CD14-positive monocyte (primary cell): ENCODE measurements around the gene DUSP9. TPM values are rescaled to one million over a fixed set of nuclear protein-coding genes. Genes with fewer than 3 reads are reported as not detected.
A peak's percentile ranks its signal among the peaks of the same experiment; 100 is the strongest.

Experiments used
- DNase-seq, 3 donors: peaks; one replicate each; pipeline ENCODE4 v3.0.0-alpha.2; 2011 to 2022
- H2AFZ ChIP-seq: 2 replicates; pipeline ENCODE4 v1.6.0; 2012; ENCODE audit warnings: mild to moderate bottlenecking, low read depth, low read length, inconsistent platforms; ENCODE audit not compliant: insufficient read depth, poor library complexity, severe bottlenecking
- H3K27ac ChIP-seq, 2 donors: 1 replicate in 1 of 2; 2 replicates in 1 of 2; pipeline ENCODE4 v1.5.1; 2012 to 2013; ENCODE audit warnings: low read length in 2 of 2, control low read depth in 1 of 2, inconsistent platforms in 1 of 2, low read depth in 1 of 2, mild to moderate bottlenecking in 1 of 2
- H3K27me3 ChIP-seq, 2 donors: one replicate each; pipeline versions ENCODE4 v1.6.0 to v1.6.1; 2011 to 2013; ENCODE audit warnings: low read length in 2 of 2; ENCODE audit not compliant: control insufficient read depth in 2 of 2, insufficient read depth in 2 of 2
- H3K36me3 ChIP-seq, 2 donors: replicated peaks in 1 of 2; 1 replicate in 1 of 2; 2 replicates in 1 of 2; pipeline versions ENCODE4 v1.5.1 to v1.6.1; 2012 to 2013; ENCODE audit warnings: low read length in 2 of 2, control low read depth in 1 of 2, inconsistent platforms in 1 of 2, mild to moderate bottlenecking in 1 of 2; ENCODE audit not compliant: insufficient read depth in 2 of 2, control insufficient read depth in 1 of 2
- H3K4me1 ChIP-seq, 2 donors: 1 replicate in 1 of 2; 2 replicates in 1 of 2; pipeline versions ENCODE4 v1.5.1 to v1.6.1; 2012 to 2013; ENCODE audit warnings: low read length in 2 of 2, control low read depth in 1 of 2, inconsistent platforms in 1 of 2, mild to moderate bottlenecking in 1 of 2, moderate library complexity in 1 of 2; ENCODE audit not compliant: insufficient read depth in 2 of 2, control insufficient read depth in 1 of 2
- H3K4me2 ChIP-seq: replicated peaks from 2 replicates; pipeline ENCODE3; 2012; ENCODE audit warnings: low read length, moderate library complexity, mild to moderate bottlenecking; ENCODE audit not compliant: poor library complexity, severe bottlenecking; ENCODE audit errors: extremely low read depth
- H3K4me3 ChIP-seq, 3 experiments: fragments of 200-600 bp in 1 of 3; sonication (generic) in 1 of 3; replicated peaks in 1 of 3; 1 replicate in 2 of 3; 2 replicates in 1 of 3; pipeline ENCODE4 v1.5.1; 2011 to 2013; ENCODE audit warnings: low read length in 3 of 3, mild to moderate bottlenecking in 3 of 3, control low read depth in 2 of 3, low read depth in 2 of 3, inconsistent platforms in 1 of 3, moderate library complexity in 1 of 3
- H3K79me2 ChIP-seq: 2 replicates; pipeline ENCODE4 v1.6.0; 2012; ENCODE audit warnings: mild to moderate bottlenecking, control low read depth, inconsistent platforms, low read length, moderate library complexity; ENCODE audit not compliant: insufficient read depth
- H3K9ac ChIP-seq: 2 replicates; pipeline ENCODE4 v1.6.0; 2017; ENCODE audit warnings: low read length, mild to moderate bottlenecking; ENCODE audit not compliant: insufficient read depth, poor library complexity, severe bottlenecking
- H3K9me3 ChIP-seq, 2 donors: replicated peaks in 1 of 2; 1 replicate in 1 of 2; 2 replicates in 1 of 2; pipeline versions ENCODE4 v1.5.1 to v1.6.1; 2012 to 2013; ENCODE audit warnings: low read length in 2 of 2, control low read depth in 1 of 2; ENCODE audit not compliant: control insufficient read depth in 1 of 2, insufficient read depth in 1 of 2
- H4K20me1 ChIP-seq: 2 replicates; pipeline ENCODE4 v1.6.0; 2012; ENCODE audit warnings: mild to moderate bottlenecking, low read length, control low read depth, moderate library complexity; ENCODE audit not compliant: insufficient read depth
- H3K27ac Mint-ChIP-seq, 7 donors: one replicate each; pipeline ENCODE4 v1.8.0; 2020; ENCODE audit warnings: mild to moderate bottlenecking in 7 of 7, mixed read lengths in 7 of 7, moderate library complexity in 6 of 7, inconsistent platforms in 2 of 7
- H3K27me3 Mint-ChIP-seq, 3 donors: one replicate each; pipeline ENCODE4 v1.8.0; 2021 to 2022; ENCODE audit warnings: low read depth in 3 of 3, mild to moderate bottlenecking in 3 of 3, mixed read lengths in 3 of 3, moderate library complexity in 3 of 3, inconsistent platforms in 1 of 3
- H3K36me3 Mint-ChIP-seq, 2 donors: one replicate each; pipeline ENCODE4 v1.8.0; 2020; ENCODE audit warnings: mixed read lengths in 2 of 2, inconsistent platforms in 1 of 2, mild to moderate bottlenecking in 1 of 2
- H3K4me1 Mint-ChIP-seq: one replicate; pipeline ENCODE4 v1.8.0; 2020; ENCODE audit warnings: mild to moderate bottlenecking, mixed read lengths
- H3K4me3 Mint-ChIP-seq, 2 donors: one replicate each; pipeline ENCODE4 v1.8.0; 2020; ENCODE audit warnings: mild to moderate bottlenecking in 2 of 2, mixed read lengths in 2 of 2, moderate library complexity in 1 of 2
- H3K9me3 Mint-ChIP-seq, 7 donors: one replicate each; pipeline ENCODE4 v1.8.0; 2020 to 2022; ENCODE audit warnings: mixed read lengths in 7 of 7, mild to moderate bottlenecking in 6 of 7, moderate library complexity in 6 of 7, inconsistent platforms in 2 of 7
- WGBS: methylation state at CpG from one replicate; pipeline ENCODE4 v1.1.5; 2013; ENCODE audit warnings: missing lambda C conversion rate; ENCODE audit not compliant: insufficient coverage; 5-methylcytosine and 5-hydroxymethylcytosine counted together
- intact Hi-C, 2 donors: fragments of 100-400 bp; cut with micrococcal nuclease; formaldehyde crosslinking; loops; one replicate each; pipeline versions ENCODE4 v1.15.0 to v1.15.1; 2023
- polyA plus RNA-seq, 3 donors: library from polyadenylated mRNA; depleted of rRNA in 1 of 3; unstranded in 2 of 3; stranded (reverse) in 1 of 3; fragments of 300-500 nt in 2 of 3; fragments of >200 nt in 1 of 3; fragmentation: Illumina TruSeq in 2 of 3; gene quantifications; 1 replicate in 2 of 3; 2 replicates in 1 of 3; pipeline ENCODE4 v1.2.3, GENCODE V29; 2012 to 2021
- TF ChIP-seq, protein P1 (sequence below): fragments of 200-600 bp; IDR thresholded peaks from one replicate; pipeline ENCODE4 v1.8.0; 2022; ENCODE audit warnings: antibody characterized with exemption, mild to moderate bottlenecking

Gene DUSP9
- polyA plus RNA-seq, 3 donors = not detected

DNA sequence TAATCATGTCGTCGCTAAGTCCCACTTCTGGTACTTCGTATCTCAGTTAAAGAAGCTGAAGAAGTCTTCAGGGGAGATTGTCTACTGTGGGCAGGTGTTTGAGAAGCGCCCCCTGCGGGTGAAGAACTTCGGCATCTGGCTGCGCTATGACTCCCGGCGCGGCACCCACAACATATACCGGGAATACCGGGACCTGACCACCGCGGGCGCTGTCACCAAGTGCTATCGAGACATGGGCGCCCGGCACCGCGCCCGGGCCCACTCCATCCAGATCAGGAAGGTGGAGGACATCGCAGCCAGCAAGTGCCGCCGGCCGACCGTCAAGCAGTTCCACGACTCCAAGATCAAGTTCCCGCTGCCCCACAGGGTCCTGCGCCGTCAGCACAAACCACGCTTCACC, 15.3 kb downstream of the DUSP9 start:
- intact Hi-C loops = loop anchor here in 1 of 2 donors (10.0 kb wide), 2 partner anchors 627 to 717 kb away; no protein-coding TSS in a partner anchor
- H4K20me1 ChIP-seq = no peaks in the 10 kb centered on the region
- no peaks in the 10 kb centered on the region for H3K36me3 Mint-ChIP-seq
- 0% methylated on average over 16 of the region's 31 CpGs for WGBS
- peaks cover 9% of the 10 kb centered on the region for H3K4me1 Mint-ChIP-seq
- H3K27me3 ChIP-seq = peaks cover 22 to 24% of the 10 kb centered on the region in 2 donors
- peaks cover 21 to 70% (median 53%) of the 10 kb centered on the region in 3 donors for H3K27me3 Mint-ChIP-seq
- peak in 2 of 3 donors; percentile 25 to 29 for DNase-seq
- H3K79me2 ChIP-seq = no peaks in the 10 kb centered on the region
- no peak overlapping the region for H3K9ac ChIP-seq
- no peak overlapping the region for H3K27ac Mint-ChIP-seq
- no peak overlapping the region for H3K4me3 ChIP-seq
- H3K27ac ChIP-seq = no peak overlapping the region
- H3K4me3 Mint-ChIP-seq = peak overlapping the region; percentile 34 to 81
- peaks cover 0 to 24% (median 11%) of the 10 kb centered on the region in 7 donors for H3K9me3 Mint-ChIP-seq
- no peaks in the 10 kb centered on the region for H3K4me1 ChIP-seq
- peaks cover 0 to 7% of the 10 kb centered on the region in 2 donors for H3K9me3 ChIP-seq
- no peak overlapping the region for H2AFZ ChIP-seq
- TF ChIP-seq, protein P1, sequence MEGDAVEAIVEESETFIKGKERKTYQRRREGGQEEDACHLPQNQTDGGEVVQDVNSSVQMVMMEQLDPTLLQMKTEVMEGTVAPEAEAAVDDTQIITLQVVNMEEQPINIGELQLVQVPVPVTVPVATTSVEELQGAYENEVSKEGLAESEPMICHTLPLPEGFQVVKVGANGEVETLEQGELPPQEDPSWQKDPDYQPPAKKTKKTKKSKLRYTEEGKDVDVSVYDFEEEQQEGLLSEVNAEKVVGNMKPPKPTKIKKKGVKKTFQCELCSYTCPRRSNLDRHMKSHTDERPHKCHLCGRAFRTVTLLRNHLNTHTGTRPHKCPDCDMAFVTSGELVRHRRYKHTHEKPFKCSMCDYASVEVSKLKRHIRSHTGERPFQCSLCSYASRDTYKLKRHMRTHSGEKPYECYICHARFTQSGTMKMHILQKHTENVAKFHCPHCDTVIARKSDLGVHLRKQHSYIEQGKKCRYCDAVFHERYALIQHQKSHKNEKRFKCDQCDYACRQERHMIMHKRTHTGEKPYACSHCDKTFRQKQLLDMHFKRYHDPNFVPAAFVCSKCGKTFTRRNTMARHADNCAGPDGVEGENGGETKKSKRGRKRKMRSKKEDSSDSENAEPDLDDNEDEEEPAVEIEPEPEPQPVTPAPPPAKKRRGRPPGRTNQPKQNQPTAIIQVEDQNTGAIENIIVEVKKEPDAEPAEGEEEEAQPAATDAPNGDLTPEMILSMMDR = peak; percentile 52
- H3K4me2 ChIP-seq = peak overlapping the region; percentile 4
- no peaks in the 10 kb centered on the region for H3K36me3 ChIP-seq

DNA sequence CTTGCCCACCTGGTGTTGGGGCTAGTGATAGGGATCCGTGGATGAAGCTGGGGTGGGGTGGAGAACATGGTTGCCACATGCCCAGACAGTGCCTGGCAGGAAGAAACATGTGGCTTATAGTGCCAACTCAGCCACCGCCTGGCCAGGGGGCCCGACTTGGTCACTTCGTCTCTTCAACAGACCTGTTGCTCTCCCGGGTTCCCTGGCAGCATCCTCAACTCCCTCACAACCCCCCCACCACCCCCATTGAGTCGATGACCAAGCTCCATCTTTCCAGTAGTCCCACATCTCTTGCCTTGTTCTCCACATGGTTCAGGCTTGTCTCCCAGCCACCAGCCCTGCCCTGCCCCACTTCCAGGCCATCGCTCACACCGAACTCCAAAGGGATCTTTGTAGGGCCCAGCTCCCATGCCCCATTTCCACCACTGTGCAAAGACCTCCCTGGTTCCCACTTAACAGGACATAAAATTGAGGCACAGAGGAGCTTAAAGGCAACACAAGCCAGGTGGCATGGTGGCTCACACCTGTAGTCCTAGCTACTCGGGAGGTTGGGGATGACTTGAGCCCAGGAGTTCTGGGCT, 18.8 kb downstream of the DUSP9 start:
- Histone ChIP-seq H3K4me3 (no peak overlapping the region), H2AFZ (no peak overlapping the region), H3K27me3 (peaks cover 19 to 20% of the 10 kb centered on the region in 2 donors), H3K36me3 (no peaks in the 10 kb centered on the region), H3K4me2 (no peak overlapping the region), H3K79me2 (no peaks in the 10 kb centered on the region), H3K9ac (no peak overlapping the region), H3K27ac (no peak overlapping the region), H4K20me1 (no peaks in the 10 kb centered on the region), H3K9me3 (peaks cover 0 to 7% of the 10 kb centered on the region in 2 donors), H3K4me1 (no peaks in the 10 kb centered on the region)
- peaks cover 0 to 24% (median 4%) of the 10 kb centered on the region in 7 donors for H3K9me3 Mint-ChIP-seq
- peaks cover 23 to 58% (median 48%) of the 10 kb centered on the region in 3 donors for H3K27me3 Mint-ChIP-seq
- no peak for DNase-seq
- no CpG with 5 or more reads among the region's 9 CpGs for WGBS
- no peak overlapping the region for H3K4me3 Mint-ChIP-seq
- TF ChIP-seq, protein P1 = no peak
- peaks cover 14% of the 10 kb centered on the region for H3K4me1 Mint-ChIP-seq
- no peak overlapping the region for H3K27ac Mint-ChIP-seq
- no peaks in the 10 kb centered on the region for H3K36me3 Mint-ChIP-seq
- intact Hi-C loops = loop anchor here (5.0 to 10.0 kb wide), 4 partner anchors 114 to 721 kb away; no protein-coding TSS in a partner anchor
